ENCODE measurements around the gene PDSS2. TPM values are rescaled to one million over a fixed set of nuclear protein-coding genes. Genes with fewer than 3 reads are reported as not detected.

The PDSS2 gene, protein sequence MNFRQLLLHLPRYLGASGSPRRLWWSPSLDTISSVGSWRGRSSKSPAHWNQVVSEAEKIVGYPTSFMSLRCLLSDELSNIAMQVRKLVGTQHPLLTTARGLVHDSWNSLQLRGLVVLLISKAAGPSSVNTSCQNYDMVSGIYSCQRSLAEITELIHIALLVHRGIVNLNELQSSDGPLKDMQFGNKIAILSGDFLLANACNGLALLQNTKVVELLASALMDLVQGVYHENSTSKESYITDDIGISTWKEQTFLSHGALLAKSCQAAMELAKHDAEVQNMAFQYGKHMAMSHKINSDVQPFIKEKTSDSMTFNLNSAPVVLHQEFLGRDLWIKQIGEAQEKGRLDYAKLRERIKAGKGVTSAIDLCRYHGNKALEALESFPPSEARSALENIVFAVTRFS
- 10 to 100 TPM; 13.1 to 16.9 TPM for total RNA-seq

DNA sequence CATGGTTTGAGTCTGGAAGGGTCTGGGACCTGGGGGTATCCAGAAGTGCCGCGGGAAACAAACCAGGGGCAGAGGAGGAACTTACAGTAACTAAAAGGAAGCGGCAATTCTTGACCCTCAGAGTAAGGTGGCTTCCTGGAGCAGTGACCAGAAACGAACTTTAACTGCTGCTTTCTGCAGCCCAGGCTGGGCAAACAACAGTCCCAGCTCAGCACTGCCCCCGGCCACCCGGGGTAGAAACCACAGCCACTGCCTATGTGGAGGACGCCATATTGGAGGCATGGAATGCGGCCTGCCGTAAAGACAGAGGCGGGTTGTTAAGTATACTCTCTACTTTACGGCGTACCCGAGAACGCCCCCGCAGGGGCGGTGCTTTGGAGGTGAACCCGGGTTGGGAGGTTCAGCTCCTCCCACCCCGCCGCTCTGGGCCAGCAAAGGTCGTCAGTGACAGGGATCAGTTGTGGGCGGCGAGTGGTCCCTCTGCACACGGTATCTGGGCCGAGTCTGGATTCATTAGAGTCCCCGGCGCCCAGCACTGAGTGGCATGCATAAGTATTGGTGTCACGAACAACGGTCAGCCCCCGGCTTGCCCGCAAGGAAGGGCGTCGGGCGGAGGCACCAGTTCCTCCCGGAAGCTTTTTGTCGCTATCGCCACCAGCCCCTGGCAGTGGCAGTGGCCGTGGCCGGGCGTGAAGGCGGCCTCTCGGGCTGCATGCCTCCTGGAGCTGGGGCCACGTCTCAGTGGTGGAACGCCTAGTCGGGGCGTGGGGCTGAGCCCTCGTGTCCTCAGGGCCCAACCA is at the start of gene PDSS2:
Gene PDSS2 (minus strand): TSS at position 282 of the 800 bp plus-strand sequence. CDS start 279 bp downstream, at position 3.
- ATAC-seq, result peak; percentile 97
- peak within 1 kb of the TSS; percentile 90 for H3K4me3 Mint-ChIP-seq
- peaks cover 11% of the 10 kb centered on the region for H3K4me1 Mint-ChIP-seq
- CTCF ChIA-PET, result interaction anchor here (0.6 to 3.1 kb wide), 17 partner anchors 24 to 215 kb away, joined by 3 to 18 read pairs (median 4); no protein-coding TSS in a partner anchor
- H3K27ac Mint-ChIP-seq, result peak within 1 kb of the TSS; percentile 96
- peaks cover 3% of the 10 kb centered on the region for H3K36me3 Mint-ChIP-seq
- H3K9me3 Mint-ChIP-seq (ENCODE audit: low read depth), result no peaks in the 10 kb centered on the region
- H3K27me3 Mint-ChIP-seq, result no peaks in the 10 kb centered on the region
- peak; percentile 99 for DNase-seq

DNA sequence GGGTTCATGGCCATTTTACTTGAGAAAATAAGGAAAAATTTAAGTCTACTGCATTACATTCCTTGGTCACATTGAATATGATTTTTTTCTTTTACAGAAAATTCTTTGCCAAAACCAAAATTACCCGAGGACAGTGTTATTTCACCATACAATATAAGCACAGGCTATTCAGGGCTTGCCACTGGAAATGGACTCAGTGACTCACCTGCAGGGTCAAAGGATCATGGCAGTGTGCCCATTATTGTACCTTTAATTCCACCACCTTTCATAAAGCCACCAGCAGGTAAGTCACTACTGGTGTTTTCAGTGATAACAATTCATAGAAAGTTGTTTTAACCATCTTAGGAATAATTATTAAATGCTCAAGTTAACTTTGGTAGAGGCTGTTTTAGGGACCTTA is 46.8 kb upstream of the PDSS2 start:
- Mint-ChIP-seq H3K9me3 (ENCODE audit: low read depth) (no peaks in the 10 kb centered on the region), H3K27ac (no peak overlapping the region), H3K36me3 (no peaks in the 10 kb centered on the region), H3K4me3 (no peak overlapping the region), H3K4me1 (no peaks in the 10 kb centered on the region), H3K27me3 (peaks cover 30% of the 10 kb centered on the region)
- CTCF ChIA-PET, result no interaction called here
- no peak for DNase-seq
- no peak for ATAC-seq

DNA sequence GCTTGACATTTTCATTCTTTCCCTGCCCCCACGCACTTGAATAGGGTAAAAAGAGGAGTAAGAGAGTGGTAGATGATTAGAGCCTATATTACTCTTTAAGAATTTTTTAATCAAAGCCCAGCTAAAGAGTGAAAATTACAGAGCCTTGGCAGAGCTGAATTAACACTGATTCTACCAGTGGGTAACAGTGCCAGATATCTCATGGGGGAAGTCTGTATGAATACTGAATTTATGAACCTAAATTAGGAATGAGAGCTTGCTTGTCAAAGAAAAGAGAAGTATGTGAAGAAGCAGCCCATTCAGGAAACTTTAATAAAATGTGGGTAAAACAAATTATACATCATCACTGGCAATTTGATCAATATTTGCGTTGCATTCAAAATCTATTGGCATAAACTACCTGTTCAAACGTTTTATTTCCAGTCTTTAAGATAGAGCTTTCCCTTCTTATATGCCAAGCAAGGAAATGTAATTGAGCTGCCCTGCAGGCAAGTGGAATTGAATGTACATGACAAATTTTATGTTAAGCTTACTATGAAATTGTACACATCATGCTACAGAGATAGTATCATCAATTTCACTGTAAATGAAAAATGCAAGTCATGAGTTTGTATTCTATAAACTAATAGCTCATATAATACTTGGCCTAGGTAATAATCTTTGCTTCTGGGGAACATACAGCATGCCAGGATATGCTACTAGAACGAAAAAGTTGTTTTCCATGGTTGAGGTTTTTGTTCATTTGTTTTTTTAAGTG is 45.1 kb upstream of the PDSS2 start:
- CTCF ChIA-PET, result interaction anchor here (0.6 to 0.8 kb wide), 2 partner anchors 165 to 473 kb away, joined by 3 to 4 read pairs; no protein-coding TSS in a partner anchor
- Mint-ChIP-seq H3K4me1 (no peaks in the 10 kb centered on the region), H3K27ac (no peak overlapping the region), H3K9me3 (ENCODE audit: low read depth) (no peaks in the 10 kb centered on the region), H3K27me3 (peaks cover 34% of the 10 kb centered on the region), H3K4me3 (no peak overlapping the region), H3K36me3 (no peaks in the 10 kb centered on the region)
- ATAC-seq (no peak), DNase-seq (no peak)

DNA sequence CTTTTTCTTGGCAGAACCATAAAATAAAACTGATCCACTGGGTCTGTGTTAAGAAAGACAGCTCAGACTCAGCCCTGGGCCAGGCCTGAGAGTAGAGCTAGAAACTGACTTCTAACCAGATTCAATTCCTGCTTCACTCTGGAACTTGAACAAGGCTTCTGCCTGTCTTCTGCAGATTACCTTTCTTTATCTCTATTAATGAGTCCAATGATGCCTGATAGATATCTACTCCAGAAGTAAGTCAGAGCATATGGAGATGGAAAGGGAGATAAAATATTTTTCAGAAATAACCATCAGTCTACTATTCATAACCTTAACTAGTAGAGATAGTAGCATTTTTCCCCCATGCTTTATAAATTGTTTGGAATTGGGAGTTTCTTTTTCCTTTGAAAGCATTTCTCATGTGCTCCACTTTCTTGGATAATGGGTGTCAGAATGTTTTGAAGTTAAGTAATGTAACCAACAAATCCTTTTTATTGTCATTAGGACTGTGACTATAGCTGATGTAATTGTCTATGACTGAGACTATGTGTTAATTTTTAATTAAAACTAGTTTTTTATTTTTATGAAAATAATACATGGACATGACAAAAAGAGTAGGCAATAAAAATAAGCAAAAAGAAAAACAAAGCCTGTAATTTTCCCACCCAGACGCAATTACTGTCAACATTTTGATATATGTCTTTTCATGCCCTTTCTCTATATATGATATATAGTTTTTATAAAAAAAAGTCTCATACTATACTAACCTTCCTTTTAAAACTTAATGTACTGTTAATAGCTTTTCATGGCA is 37.7 kb upstream of the PDSS2 start:
- H3K27me3 Mint-ChIP-seq, result peaks cover 41% of the 10 kb centered on the region
- no peak for DNase-seq
- peaks cover 2% of the 10 kb centered on the region for H3K4me1 Mint-ChIP-seq
- no peak overlapping the region for H3K4me3 Mint-ChIP-seq
- CTCF ChIA-PET, result no interaction called here
- H3K27ac Mint-ChIP-seq, result no peak overlapping the region
- H3K36me3 Mint-ChIP-seq, result no peaks in the 10 kb centered on the region
- no peaks in the 10 kb centered on the region for H3K9me3 Mint-ChIP-seq (ENCODE audit: low read depth)
- no peak for ATAC-seq

DNA sequence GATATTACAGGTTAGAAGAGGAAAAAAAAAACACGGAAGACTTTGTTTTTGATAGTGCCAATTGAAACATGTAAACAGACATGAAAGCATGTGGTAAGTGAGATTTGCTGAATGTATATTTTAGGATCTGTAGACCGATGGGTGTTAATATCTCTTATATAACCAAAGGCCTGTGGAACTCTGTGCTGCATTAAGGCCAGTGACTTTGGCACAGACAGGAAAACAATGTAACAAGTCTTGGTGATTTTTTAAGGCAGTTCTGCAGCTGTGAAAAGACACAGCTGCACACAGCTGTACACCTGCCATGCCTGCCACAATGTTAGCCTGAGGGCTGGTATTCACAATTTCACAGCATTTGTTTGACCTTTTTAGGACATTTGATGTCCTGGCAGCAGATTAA is 36.6 kb upstream of the PDSS2 start:
- CTCF ChIA-PET, result no interaction called here
- Mint-ChIP-seq H3K27ac (no peak overlapping the region), H3K4me1 (peaks cover 6% of the 10 kb centered on the region), H3K4me3 (no peak overlapping the region), H3K9me3 (ENCODE audit: low read depth) (no peaks in the 10 kb centered on the region), H3K36me3 (no peaks in the 10 kb centered on the region), H3K27me3 (peaks cover 29% of the 10 kb centered on the region)
- DNase-seq (no peak), ATAC-seq (no peak)

DNA sequence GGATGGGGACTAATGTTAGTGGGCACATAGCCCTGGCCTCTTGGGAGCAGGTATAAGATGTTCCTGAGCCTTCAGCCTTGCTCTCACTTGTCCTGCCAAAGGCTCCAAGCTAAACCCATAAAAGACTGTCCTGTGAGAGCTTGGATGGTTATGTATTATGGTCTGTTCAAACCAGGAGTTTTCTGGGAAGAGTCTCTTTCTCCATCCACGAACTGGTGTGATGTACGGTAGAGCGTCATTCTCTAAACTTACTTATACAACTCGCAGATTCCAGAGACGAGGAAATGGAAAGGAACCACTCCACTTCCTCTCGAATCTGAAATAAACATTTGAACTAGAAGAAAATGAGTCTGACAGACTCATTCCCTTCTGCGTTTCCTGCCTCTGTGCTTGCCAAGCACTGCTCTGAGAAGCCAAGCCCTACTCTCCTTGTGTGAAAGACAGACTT is 35.9 kb upstream of the PDSS2 start:
- H3K27me3 Mint-ChIP-seq, result peaks cover 27% of the 10 kb centered on the region
- no peak overlapping the region for H3K27ac Mint-ChIP-seq
- H3K36me3 Mint-ChIP-seq, result no peaks in the 10 kb centered on the region
- ATAC-seq (no peak), DNase-seq (no peak)
- CTCF ChIA-PET, result interaction anchor here (0.8 kb wide), 1 partner anchor 176 kb away, joined by 3 read pairs; no protein-coding TSS in a partner anchor
- no peaks in the 10 kb centered on the region for H3K9me3 Mint-ChIP-seq (ENCODE audit: low read depth)
- H3K4me1 Mint-ChIP-seq, result peaks cover 8% of the 10 kb centered on the region
- H3K4me3 Mint-ChIP-seq, result no peak overlapping the region

DNA sequence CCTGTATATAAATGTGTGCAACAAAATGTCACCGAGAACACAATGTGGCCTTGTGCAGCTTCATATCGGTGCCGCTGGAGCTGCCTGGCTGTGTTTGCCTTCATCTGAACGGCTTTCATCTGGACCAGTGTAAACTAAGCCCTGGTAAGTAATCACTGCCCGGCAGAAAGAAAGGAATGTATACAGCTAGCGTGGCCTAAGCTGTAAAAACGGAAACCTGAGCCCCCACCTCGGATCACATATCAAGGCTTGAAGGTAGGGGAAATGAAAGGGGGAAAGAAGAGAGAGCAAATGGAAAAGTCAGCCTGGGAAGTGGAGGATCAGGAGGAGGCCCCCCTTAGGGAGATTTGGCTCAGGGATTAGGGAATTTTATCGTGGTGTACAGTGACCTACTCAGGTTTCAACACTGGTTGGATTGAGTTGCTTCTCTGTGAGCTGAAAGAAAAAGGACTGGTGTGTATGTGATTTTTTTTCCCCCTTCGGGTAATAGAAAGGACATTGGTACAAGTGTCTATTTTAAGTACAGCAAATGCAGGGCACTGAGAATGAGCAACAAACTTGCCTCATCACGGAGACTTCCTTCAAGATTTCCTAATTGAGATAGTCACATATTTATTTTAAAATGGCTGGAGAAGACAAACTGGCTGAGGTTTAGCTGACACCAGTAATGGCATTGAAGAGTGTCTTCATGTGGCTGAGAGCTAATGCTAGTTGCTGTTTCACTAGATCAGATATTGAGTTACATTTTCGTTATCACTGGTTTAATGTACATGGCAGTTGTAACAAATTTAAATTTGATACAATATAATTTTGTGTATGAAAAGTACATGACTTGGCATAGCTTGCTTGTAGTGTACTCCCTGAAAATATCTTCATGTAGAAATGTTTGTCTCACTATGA is 34.0 kb upstream of the PDSS2 start:
- DNase-seq (no peak), ATAC-seq (no peak)
- peaks cover 31% of the 10 kb centered on the region for H3K27me3 Mint-ChIP-seq
- H3K9me3 Mint-ChIP-seq (ENCODE audit: low read depth), result no peaks in the 10 kb centered on the region
- H3K27ac Mint-ChIP-seq, result no peak overlapping the region
- H3K4me1 Mint-ChIP-seq, result peaks cover 16% of the 10 kb centered on the region
- CTCF ChIA-PET, result interaction anchor here (1.2 kb wide), 1 partner anchor 175 kb away, joined by 4 read pairs; no protein-coding TSS in a partner anchor
- peaks cover 2% of the 10 kb centered on the region for H3K36me3 Mint-ChIP-seq
- H3K4me3 Mint-ChIP-seq, result no peak overlapping the region

DNA sequence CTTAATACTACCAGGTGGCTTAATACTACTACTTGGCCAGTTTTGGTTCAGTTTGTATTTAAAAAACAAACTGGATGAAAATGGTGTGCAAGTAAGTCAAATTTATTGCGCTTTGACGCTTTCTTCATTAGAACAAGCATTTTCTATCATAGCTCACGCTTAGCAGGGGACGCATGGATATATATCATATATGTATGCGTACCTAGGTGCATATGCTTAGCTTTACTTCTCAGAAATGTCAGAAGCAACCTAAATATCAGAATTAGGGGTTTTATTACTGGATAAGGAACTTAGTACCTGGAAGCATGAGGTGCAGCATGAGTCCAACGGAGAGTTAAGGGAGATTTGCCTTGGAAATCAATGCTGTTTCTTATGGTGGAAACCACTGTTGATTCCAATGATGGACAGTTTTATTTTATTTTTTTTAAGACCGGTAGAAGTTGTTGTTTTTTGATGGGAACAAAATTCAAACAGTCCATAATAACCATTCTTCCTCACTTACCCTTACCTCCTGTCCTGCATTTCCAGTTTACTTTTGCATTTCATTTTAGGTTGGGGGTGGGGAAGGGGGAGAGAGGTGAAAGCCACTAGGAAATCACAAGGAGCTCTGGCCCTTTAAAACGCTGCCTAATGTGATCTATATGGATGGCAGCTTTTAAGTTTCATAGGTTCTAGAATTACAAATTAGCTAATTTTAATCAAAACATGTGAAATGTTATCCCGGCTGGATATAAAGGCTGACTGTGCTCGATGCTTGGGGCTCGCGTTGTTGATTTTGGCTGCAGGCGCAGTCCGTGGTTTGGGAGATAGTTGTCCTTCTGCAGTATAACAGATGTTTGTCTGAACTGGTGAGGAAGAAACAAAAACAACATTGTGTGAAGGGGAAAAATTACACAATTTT is 32.6 kb upstream of the PDSS2 start:
- Mint-ChIP-seq H3K27ac (no peak overlapping the region), H3K27me3 (peaks cover 42% of the 10 kb centered on the region), H3K36me3 (peaks cover 2% of the 10 kb centered on the region), H3K4me1 (peaks cover 22% of the 10 kb centered on the region), H3K4me3 (peak overlapping the region; percentile 18), H3K9me3 (ENCODE audit: low read depth) (no peaks in the 10 kb centered on the region)
- ATAC-seq (no peak), DNase-seq (no peak)
- CTCF ChIA-PET, result interaction anchor here (1.0 to 1.9 kb wide), 4 partner anchors 147 to 378 kb away, joined by 3 to 6 read pairs (median 4); no protein-coding TSS in a partner anchor

DNA sequence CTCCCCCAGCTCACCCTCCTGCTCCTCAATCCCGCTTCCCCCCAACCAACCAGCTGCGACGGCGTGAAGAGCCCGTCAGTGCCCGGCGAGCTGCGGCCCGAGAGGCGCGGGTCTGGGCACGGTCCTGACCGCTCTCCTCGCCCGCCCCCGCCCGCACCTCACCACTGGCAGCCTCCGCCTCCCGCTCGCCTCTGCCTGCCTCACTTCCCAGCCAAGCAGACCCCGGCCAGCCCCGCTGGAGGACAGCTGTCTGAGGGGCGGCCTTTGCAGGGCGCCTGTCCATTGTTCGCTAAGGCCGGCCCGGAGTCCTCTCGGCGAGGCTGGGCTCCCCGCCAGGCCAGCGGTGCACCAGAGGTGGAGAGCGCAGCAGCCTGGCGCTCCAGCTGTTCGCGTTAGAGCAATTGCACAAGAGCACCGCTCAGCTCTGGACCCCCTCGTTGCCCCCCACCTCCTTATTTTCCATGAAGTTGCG is 31.8 kb upstream of the PDSS2 start:
- no peak for DNase-seq
- no peaks in the 10 kb centered on the region for H3K9me3 Mint-ChIP-seq (ENCODE audit: low read depth)
- CTCF ChIA-PET, result interaction anchor here (1.0 to 1.9 kb wide), 5 partner anchors 148 to 377 kb away, joined by 3 to 6 read pairs (median 4); no protein-coding TSS in a partner anchor
- peak overlapping the region; percentile 72 for H3K4me3 Mint-ChIP-seq
- peaks cover 43% of the 10 kb centered on the region for H3K27me3 Mint-ChIP-seq
- no peak overlapping the region for H3K27ac Mint-ChIP-seq
- peaks cover 2% of the 10 kb centered on the region for H3K36me3 Mint-ChIP-seq
- no peak for ATAC-seq
- peaks cover 22% of the 10 kb centered on the region for H3K4me1 Mint-ChIP-seq

DNA sequence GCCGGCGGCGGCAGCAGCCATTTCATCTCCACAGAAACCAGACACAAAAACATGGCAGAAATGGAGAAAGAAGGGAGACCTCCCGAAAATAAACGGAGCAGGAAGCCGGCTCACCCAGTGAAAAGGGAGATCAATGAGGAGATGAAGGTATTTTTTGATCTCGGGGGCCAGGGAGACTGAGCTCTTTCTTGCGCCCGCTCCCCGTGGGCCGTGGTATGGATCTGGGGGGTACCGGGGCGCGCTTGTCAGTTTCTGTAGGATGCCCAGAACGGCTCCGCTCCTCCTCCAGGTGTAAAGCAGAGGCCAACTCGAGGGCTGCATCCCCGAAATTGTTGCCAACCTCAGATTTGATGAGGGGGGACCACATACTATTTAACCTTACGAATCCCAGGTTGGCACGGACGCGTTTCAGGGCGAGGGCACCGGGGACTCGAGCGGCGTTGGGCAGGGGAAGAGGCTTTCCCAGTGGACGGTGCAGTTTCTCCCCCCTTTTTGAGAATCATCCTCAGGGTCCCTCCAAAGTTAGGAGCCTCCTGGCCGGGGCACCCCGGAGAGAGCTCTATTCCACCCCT is 31.3 kb upstream of the PDSS2 start:
- Mint-ChIP-seq H3K4me1 (peaks cover 22% of the 10 kb centered on the region), H3K36me3 (peaks cover 2% of the 10 kb centered on the region), H3K27me3 (peaks cover 44% of the 10 kb centered on the region), H3K27ac (no peak overlapping the region), H3K4me3 (peak overlapping the region; percentile 72), H3K9me3 (ENCODE audit: low read depth) (no peaks in the 10 kb centered on the region)
- DNase-seq (no peak), ATAC-seq (no peak)
- CTCF ChIA-PET, result interaction anchor here (1.0 to 1.9 kb wide), 4 partner anchors 165 to 377 kb away, joined by 4 to 6 read pairs (median 4); no protein-coding TSS in a partner anchor

Measured in activated CD8-positive, alpha-beta memory T cell treated with anti-CD3 and anti-CD28 coated beads, Interleukin-2, amount 10 ng/mL, durations not matched to agents 7 days and 5 days (primary cell).